HCT116 (cell line): Measurements from ENCODE around the gene LMBRD2.

Source experiments
- CEBPB ChIP-seq: IDR thresholded peaks from 2 replicates; pipeline ENCODE4 v1.6.1; 2012; ENCODE audit warnings: low read depth
- CTCF ChIP-seq, 3 experiments: fragments of 200-600 bp in 1 of 3; sonication (generic) in 1 of 3; IDR thresholded peaks in 2 of 3; conservative IDR thresholded peaks in 1 of 3; 2 replicates each; pipeline ENCODE4 v1.5.1; 2012 to 2017; ENCODE audit warnings: low read depth in 2 of 3, low read length in 2 of 3, antibody characterized with exemption in 1 of 3, borderline replicate concordance in 1 of 3, control low read depth in 1 of 3, mild to moderate bottlenecking in 1 of 3, mixed read lengths in 1 of 3, mixed run types in 1 of 3, moderate library complexity in 1 of 3; ENCODE audit not compliant: insufficient read depth in 1 of 3
- SIN3A ChIP-seq: IDR thresholded peaks from 2 replicates; pipeline ENCODE4 v1.6.1; 2012; ENCODE audit warnings: low read depth
- YY1 ChIP-seq: IDR thresholded peaks from 2 replicates; pipeline ENCODE4 v1.6.1; 2011; ENCODE audit warnings: low read length, low read depth, moderate library complexity, mild to moderate bottlenecking; ENCODE audit not compliant: insufficient replicate concordance; ENCODE audit errors: extremely low read depth

DNA sequence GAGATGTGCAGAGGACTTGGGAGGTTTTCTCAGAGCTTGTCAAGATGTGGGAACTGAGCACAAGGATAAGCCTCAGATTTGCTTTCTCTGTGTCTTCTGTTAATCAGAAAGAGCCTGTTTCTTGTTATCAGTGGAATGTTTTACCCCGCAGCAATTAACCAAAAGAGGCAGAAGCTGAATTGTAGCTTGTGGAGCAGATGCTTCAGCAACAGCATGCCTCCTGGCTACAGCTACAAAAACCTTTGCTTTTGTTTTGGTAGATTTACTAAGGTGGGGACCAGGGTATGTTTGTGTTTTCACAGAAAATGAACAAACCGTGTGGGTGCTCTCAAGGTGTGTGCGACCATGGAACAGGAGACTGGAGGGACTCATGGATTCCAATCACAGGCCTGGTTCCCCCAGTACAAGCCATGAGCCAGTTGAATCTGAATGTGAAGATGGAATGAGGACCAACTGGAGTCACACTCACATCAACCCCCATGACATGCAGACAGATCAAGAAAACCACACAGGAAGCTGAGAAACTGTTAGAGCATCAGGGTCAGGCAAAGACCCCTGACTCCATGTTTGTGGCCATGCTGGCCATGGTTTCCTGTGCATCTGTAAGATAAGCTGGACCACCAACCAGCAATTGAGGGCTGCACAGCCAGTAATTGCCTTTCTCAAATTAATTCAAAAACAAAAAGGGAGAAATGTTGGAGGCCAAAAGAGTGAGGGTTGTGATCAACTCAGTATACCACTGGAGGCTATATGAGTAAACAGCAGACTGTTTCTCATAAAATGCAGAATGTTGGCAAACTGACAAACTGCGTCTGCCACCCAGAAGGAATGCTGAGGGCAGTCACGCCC lies 91.9 kb downstream of the LMBRD2 start:
- TF ChIP-seq CEBPB (no peak), SIN3A (no peak), CTCF (IDR thresholded peaks at IDR 0.05 in 2 of 3, conservative IDR thresholded peaks at IDR 0.05 in 1 of 3; ENCODE audit: borderline replicate concordance in 1 of 3, insufficient read depth in 1 of 3, low read depth in 2 of 3, low read length in 2 of 3) (no peak), YY1 (no peak)
